Measurements from ENCODE around the gene PDE11A. TPM values are rescaled to one million over a fixed set of nuclear protein-coding genes. Genes with fewer than 3 reads are reported as not detected.

PDE11A gene
- total and polyA plus RNA-seq, 2 of the 13 experiments (the other 11 are each of a cell fraction or from before 2014, with no cell fraction given), result 1.2 to 1.7 TPM

GRCh38 chr2:177602611-177603164, 469.9 kb downstream of the PDE11A start (continued):
- 0 out of 2 replicates have a peak, but pooled peaks have one; percentile 52 for TF ChIP-seq SSRP1 (CRISPR knock-in tag; IDR thresholded peaks at IDR 0.05)
- peak; percentile 56; the same call in 1 of the 2 replicates for TF ChIP-seq NCOA1 (CRISPR knock-in tag; IDR thresholded peaks at IDR 0.05)
- TF ChIP-seq TBX3 (IDR thresholded peaks at IDR 0.05; ENCODE audit: borderline replicate concordance), result no peak
- TF ChIP-seq, protein P1, sequence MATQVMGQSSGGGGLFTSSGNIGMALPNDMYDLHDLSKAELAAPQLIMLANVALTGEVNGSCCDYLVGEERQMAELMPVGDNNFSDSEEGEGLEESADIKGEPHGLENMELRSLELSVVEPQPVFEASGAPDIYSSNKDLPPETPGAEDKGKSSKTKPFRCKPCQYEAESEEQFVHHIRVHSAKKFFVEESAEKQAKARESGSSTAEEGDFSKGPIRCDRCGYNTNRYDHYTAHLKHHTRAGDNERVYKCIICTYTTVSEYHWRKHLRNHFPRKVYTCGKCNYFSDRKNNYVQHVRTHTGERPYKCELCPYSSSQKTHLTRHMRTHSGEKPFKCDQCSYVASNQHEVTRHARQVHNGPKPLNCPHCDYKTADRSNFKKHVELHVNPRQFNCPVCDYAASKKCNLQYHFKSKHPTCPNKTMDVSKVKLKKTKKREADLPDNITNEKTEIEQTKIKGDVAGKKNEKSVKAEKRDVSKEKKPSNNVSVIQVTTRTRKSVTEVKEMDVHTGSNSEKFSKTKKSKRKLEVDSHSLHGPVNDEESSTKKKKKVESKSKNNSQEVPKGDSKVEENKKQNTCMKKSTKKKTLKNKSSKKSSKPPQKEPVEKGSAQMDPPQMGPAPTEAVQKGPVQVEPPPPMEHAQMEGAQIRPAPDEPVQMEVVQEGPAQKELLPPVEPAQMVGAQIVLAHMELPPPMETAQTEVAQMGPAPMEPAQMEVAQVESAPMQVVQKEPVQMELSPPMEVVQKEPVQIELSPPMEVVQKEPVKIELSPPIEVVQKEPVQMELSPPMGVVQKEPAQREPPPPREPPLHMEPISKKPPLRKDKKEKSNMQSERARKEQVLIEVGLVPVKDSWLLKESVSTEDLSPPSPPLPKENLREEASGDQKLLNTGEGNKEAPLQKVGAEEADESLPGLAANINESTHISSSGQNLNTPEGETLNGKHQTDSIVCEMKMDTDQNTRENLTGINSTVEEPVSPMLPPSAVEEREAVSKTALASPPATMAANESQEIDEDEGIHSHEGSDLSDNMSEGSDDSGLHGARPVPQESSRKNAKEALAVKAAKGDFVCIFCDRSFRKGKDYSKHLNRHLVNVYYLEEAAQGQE (IDR thresholded peaks at IDR 0.05; ENCODE audit: borderline replicate concordance in 1 of 2, low read depth in 1 of 2, low read length in 2 of 2), result no peak
- TF ChIP-seq TBX2 (CRISPR knock-in tag; IDR thresholded peaks at IDR 0.05; ENCODE audit: borderline replicate concordance), result 0 out of 2 replicates have a peak, but pooled peaks have one; percentile 3
- peak; percentile 89 for TF ChIP-seq FOXA3 (CRISPR knock-in tag; IDR thresholded peaks at IDR 0.05)
- TF ChIP-seq STAG1 (CRISPR knock-in tag; IDR thresholded peaks at IDR 0.05), result 0 out of 2 replicates have a peak, but pooled peaks have one; percentile 4
- peak; percentile 89 for TF ChIP-seq HNF4G (IDR thresholded peaks at IDR 0.05; ENCODE audit: borderline replicate concordance, low read depth, low read length)
- no peak for TF ChIP-seq HNF4G (CRISPR knock-in tag; IDR thresholded peaks at IDR 0.05; ENCODE audit: borderline replicate concordance, low read depth)
- TF ChIP-seq KDM6A (CRISPR knock-in tag; IDR thresholded peaks at IDR 0.05; ENCODE audit: low read depth), result peak; percentile 68
- TF ChIP-seq HDAC1 (CRISPR knock-in tag; IDR thresholded peaks at IDR 0.05), result peak; percentile 73
- TF ChIP-seq RCOR2 (CRISPR knock-in tag; IDR thresholded peaks at IDR 0.05), result peak; percentile 49; the same call in 1 of the 2 replicates
- no peak for TF ChIP-seq ZNF790 (CRISPR knock-in tag; IDR thresholded peaks at IDR 0.05; ENCODE audit: borderline replicate concordance)
- TF ChIP-seq, protein P2, sequence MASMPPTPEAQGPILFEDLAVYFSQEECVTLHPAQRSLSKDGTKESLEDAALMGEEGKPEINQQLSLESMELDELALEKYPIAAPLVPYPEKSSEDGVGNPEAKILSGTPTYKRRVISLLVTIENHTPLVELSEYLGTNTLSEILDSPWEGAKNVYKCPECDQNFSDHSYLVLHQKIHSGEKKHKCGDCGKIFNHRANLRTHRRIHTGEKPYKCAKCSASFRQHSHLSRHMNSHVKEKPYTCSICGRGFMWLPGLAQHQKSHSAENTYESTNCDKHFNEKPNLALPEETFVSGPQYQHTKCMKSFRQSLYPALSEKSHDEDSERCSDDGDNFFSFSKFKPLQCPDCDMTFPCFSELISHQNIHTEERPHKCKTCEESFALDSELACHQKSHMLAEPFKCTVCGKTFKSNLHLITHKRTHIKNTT (CRISPR knock-in tag; IDR thresholded peaks at IDR 0.05), result no peak
- TF ChIP-seq, protein P3, sequence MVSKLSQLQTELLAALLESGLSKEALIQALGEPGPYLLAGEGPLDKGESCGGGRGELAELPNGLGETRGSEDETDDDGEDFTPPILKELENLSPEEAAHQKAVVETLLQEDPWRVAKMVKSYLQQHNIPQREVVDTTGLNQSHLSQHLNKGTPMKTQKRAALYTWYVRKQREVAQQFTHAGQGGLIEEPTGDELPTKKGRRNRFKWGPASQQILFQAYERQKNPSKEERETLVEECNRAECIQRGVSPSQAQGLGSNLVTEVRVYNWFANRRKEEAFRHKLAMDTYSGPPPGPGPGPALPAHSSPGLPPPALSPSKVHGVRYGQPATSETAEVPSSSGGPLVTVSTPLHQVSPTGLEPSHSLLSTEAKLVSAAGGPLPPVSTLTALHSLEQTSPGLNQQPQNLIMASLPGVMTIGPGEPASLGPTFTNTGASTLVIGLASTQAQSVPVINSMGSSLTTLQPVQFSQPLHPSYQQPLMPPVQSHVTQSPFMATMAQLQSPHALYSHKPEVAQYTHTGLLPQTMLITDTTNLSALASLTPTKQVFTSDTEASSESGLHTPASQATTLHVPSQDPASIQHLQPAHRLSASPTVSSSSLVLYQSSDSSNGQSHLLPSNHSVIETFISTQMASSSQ (IDR thresholded peaks at IDR 0.05; ENCODE audit: low read depth), result no peak
- TF ChIP-seq, protein P3 (CRISPR knock-in tag; IDR thresholded peaks at IDR 0.05; ENCODE audit: borderline replicate concordance), result peak; percentile 28; the same call in 1 of the 2 replicates
- peak; percentile 68; the same call in 1 of the 2 replicates for TF ChIP-seq PPARG (CRISPR knock-in tag; conservative IDR thresholded peaks at IDR 0.05)
